HG02884 (cell line): ENCODE results near the gene SOX10.

Experiments used
- ATAC-seq: cut with Tn5 transposase; IDR thresholded peaks from one replicate; pipeline ENCODE4 v1.9.1; 2021; ENCODE audit warnings: mild to moderate bottlenecking, moderate library complexity; ENCODE audit not compliant: unreplicated experiment

SOX10 gene

GRCh38 chr22:37932401-37932800, 52.0 kb downstream of the SOX10 start:
- no peak for ATAC-seq

- ATAC-seq, result no peak
Measured at GRCh38 chr22:37931893-37932389, 52.4 kb downstream of the SOX10 start.

- ATAC-seq, result no peak
Measured at GRCh38 chr22:37930952-37931440, 53.4 kb downstream of the SOX10 start.

GRCh38 chr22:37930270-37930951, 53.9 kb downstream of the SOX10 start:
- ATAC-seq, result no peak

GRCh38 chr22:37929390-37929789, 55.0 kb downstream of the SOX10 start:
- no peak for ATAC-seq

GRCh38 chr22:37927637-37927936, 56.8 kb downstream of the SOX10 start:
- ATAC-seq, result no peak

- no peak for ATAC-seq
Measured at GRCh38 chr22:37926771-37927636, 57.4 kb downstream of the SOX10 start.

GRCh38 chr22:37926358-37926757, 58.0 kb downstream of the SOX10 start:
- ATAC-seq, result no peak

GRCh38 chr22:37925767-37926166, 58.6 kb downstream of the SOX10 start:
- no peak for ATAC-seq

- no peak for ATAC-seq
Measured at GRCh38 chr22:37925330-37925729, 59.0 kb downstream of the SOX10 start.

GRCh38 chr22:37924386-37925065, 59.8 kb downstream of the SOX10 start:
- ATAC-seq, result no peak

GRCh38 chr22:37923927-37924326, 60.4 kb downstream of the SOX10 start:
- ATAC-seq, result no peak
